Thymus (tissue), 11 donors: ENCODE results near the gene GAL3ST2. TPM values are rescaled to one million over a fixed set of nuclear protein-coding genes. Genes with fewer than 3 reads are reported as not detected.
"Not testable (repeated sequence)": the region's sequence is repeated elsewhere in the genome, so short reads cannot be mapped to it uniquely, and the experiment has no call there.

Experiments
- DNase-seq, 9 donors: peaks; one replicate each; pipeline ENCODE4 v3.0.0-alpha.2; 2013; ENCODE audit warnings: low spot score in 9 of 9, low read depth in 6 of 9, missing footprints in 1 of 9
- H3K27ac ChIP-seq, 2 donors: one replicate each; pipeline ENCODE4 v1.5.1; 2013; ENCODE audit warnings: control low read depth in 1 of 2, low read depth in 1 of 2, low read length in 1 of 2, mild to moderate bottlenecking in 1 of 2, moderate library complexity in 1 of 2
- H3K27me3 ChIP-seq, 2 donors: one replicate each; pipeline ENCODE4 v1.5.1; 2013; ENCODE audit warnings: low read length in 1 of 2; ENCODE audit not compliant: control insufficient read depth in 2 of 2, insufficient read depth in 1 of 2
- H3K36me3 ChIP-seq, 2 donors: one replicate each; pipeline ENCODE4 v1.5.1; 2013; ENCODE audit warnings: low read length in 1 of 2, mild to moderate bottlenecking in 1 of 2, moderate library complexity in 1 of 2; ENCODE audit not compliant: control insufficient read depth in 2 of 2, insufficient read depth in 2 of 2
- H3K4me1 ChIP-seq, 2 donors: one replicate each; pipeline ENCODE4 v1.5.1; 2013; ENCODE audit warnings: low read length in 2 of 2; ENCODE audit not compliant: control insufficient read depth in 2 of 2, insufficient read depth in 2 of 2
- H3K4me3 ChIP-seq, 2 donors: one replicate each; pipeline ENCODE4 v1.5.1; 2013; ENCODE audit warnings: low read length in 2 of 2, control low read depth in 1 of 2, mild to moderate bottlenecking in 1 of 2
- H3K9me3 ChIP-seq, 2 donors: one replicate each; pipeline ENCODE4 v1.5.1; 2013; ENCODE audit warnings: low read length in 1 of 2, mild to moderate bottlenecking in 1 of 2; ENCODE audit not compliant: control insufficient read depth in 2 of 2, insufficient read depth in 1 of 2
- WGBS: extraction: QIAGEN DNeasy Blood & Tissue Kit; methylation state at CpG from one replicate; pipeline ENCODE4 v1.1.7; 2013; 5-methylcytosine and 5-hydroxymethylcytosine counted together
- polyA plus RNA-seq: library from polyadenylated mRNA; stranded (reverse); fragments of 200-250 nt; gene quantifications from one replicate; pipeline ENCODE4 v1.2.3, GENCODE V29; 2013
- total RNA-seq: library from RNA; stranded (reverse); fragments of 120-200 nt; gene quantifications from one replicate; pipeline ENCODE4 v1.2.4, GENCODE V29; 2013
- donor health status: healthy.

GAL3ST2 gene
- total and polyA plus RNA-seq, 2 donors, result 0.02 to 0.09 TPM

DNA sequence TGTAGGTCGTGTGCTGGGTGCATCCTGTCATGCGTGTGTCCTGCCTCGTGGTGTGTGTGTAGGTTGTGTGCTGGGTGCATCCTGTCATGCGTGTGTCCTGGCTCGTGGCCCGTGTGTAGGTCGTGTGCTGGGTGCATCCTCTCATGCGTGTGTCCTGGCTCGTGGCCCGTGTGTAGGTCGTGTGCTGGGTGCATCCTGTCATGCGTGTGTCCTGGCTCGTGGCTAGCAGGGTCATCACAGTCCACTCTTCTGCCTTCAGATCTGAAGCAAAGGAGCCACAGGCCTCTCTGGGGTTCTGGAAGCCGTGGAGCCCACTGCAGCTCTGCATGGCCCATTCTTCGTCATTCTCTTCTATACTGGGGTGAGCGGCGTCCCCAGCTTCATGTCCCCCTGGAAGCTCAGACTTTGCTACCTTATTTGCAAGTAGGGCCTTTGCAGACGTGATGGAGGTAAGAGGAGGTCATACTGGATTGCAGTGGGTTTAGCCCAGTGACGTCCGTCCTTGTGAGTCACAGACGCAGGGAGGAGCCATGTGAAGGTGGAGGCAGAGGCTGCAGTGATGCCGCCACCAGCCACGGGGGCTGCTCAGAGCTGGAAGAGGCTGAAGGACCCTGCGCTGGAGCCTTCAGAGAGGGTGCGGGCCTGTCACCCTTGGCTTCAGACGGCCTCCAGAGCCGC is 43.5 kb downstream of the GAL3ST2 start:
- not testable (repeated sequence) for H3K27ac ChIP-seq, DNase-seq, H3K36me3 ChIP-seq, H3K4me3 ChIP-seq
- H3K9me3 ChIP-seq, result peaks cover 0 to 13% of the 10 kb centered on the region in 2 donors
- H3K27me3 ChIP-seq, result peaks cover 0 to 23% of the 10 kb centered on the region in 2 donors
- 92% methylated on average over 27 of the region's 27 CpGs for WGBS
- H3K4me1 ChIP-seq, result peaks cover 14 to 18% of the 10 kb centered on the region in 2 donors

DNA sequence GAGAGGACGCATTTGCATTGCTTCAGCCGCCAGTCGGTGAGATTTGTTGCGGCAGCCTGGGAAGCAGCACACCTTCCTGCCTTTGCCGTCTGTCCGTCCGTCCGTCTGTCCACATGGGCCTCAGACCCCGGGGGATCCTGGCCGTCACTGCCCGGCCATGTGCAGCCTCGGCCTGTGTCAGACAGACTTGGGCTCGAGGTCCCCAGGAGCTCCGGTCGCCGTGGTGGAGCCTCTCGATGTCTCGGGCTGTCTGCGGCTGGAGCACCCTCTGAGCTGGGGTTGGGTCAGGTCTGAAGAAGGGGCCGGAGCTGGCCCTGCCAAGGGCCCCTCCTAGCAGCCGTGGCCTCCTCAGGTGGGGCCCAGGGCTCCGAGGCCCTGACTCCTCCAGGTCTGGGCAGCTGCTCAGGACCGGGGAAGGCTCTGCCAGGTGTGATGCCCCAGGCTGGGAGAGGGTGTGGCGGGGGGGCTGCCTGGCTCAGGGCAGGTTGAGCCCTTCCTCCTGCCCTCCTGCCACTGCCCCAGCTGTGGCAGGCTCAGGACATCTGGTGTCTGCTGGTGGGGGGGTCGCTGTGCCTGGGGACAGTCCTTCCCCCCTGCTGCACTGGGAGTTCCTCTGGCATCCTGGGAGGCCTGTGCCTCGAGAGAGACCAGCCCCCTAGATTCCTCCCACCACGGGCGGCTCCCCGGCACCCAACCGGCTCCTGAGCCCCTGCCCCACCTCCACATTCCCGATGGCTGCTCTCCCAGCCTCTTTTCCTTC is 44.2 kb downstream of the GAL3ST2 start:
- WGBS, result 94% methylated on average over 31 of the region's 31 CpGs
- peaks cover 14 to 18% of the 10 kb centered on the region in 2 donors for H3K4me1 ChIP-seq
- H3K27me3 ChIP-seq, result peaks cover 0 to 19% of the 10 kb centered on the region in 2 donors
- H3K4me3 ChIP-seq, result no peak overlapping the region
- no peaks in the 10 kb centered on the region for H3K36me3 ChIP-seq
- H3K9me3 ChIP-seq, result peaks cover 0 to 13% of the 10 kb centered on the region in 2 donors
- no peak for DNase-seq
- no peak overlapping the region for H3K27ac ChIP-seq

GRCh38 chr2:241821460-241822263 is 45.0 kb downstream of the GAL3ST2 start:
- Histone ChIP-seq H3K27me3 (peaks cover 0 to 12% of the 10 kb centered on the region in 2 donors), H3K4me3 (no peak overlapping the region), H3K9me3 (peaks cover 2 to 17% of the 10 kb centered on the region in 2 donors), H3K27ac (no peak overlapping the region), H3K4me1 (peaks cover 14 to 18% of the 10 kb centered on the region in 2 donors), H3K36me3 (no peaks in the 10 kb centered on the region)
- DNase-seq, result no peak
- WGBS, result 55% methylated on average over 28 of the region's 28 CpGs

DNA sequence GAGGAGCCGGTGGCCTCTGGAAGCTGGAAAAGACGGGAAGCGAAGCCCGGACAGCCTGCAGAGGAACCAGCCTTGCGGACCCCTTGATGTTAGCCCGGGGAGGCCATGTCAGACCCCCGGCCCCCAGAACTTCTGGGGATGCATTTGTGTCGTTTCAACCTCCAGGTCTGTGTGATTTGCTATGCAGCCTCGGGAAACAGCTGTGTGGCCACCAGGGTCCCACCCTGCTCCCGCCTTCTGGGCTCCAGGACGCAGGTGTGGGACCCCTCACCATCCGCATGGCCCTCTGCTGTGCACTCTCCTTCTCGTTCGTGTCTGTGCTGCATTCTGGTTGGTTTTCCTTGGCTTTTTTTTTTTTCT is 45.6 kb downstream of the GAL3ST2 start:
- Histone ChIP-seq H3K9me3 (peaks cover 4 to 23% of the 10 kb centered on the region in 2 donors), H3K27me3 (peaks cover 0 to 8% of the 10 kb centered on the region in 2 donors), H3K4me3 (no peak overlapping the region), H3K27ac (no peak overlapping the region), H3K4me1 (peaks cover 14 to 18% of the 10 kb centered on the region in 2 donors), H3K36me3 (no peaks in the 10 kb centered on the region)
- no peak for DNase-seq
- WGBS, result 60% methylated on average over 14 of the region's 14 CpGs

DNA sequence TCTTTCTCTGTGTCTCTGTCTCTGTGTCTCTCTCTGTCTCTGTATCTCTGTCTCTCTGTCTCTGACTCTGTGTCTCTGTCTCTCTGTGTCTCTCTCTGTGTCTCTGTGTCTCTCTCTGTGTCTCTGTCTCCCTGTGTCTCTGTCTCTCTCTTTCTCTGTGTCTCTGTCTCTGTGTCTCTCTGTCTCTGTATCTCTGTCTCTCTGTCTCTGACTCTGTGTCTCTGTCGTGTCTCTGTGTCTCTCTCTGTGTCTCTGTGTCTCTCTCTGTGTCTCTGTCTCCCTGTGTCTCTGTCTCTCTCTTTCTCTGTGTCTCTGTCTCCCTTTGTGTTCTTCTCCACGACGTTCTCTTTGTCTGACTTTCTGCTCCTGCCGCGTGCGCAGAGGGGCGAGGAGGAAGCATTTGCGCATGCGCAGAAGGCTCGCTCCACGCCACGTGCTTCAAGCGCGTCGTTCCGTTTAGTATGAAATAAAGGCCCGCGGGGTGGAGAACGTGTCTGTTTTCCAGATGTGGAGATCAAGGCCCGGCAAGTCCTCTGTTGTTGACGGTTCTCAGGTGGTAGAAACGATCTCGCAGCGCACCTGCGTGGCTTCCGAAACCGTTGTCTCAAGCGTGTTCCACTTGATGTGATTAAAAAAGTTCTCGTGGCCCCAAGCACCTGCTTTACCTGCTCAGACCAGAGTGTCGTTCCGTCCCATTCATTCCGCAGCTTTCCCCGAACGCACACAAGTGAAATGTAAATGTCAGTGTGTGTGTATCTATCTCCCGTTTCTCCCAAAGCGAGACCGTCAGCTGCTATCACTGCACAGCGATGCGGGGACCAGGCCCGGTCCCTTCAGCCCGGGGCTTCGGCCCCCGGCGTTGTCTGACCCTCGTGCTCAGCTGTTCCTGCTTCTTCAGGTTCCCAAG is 47.2 kb downstream of the GAL3ST2 start:
- DNase-seq, H3K4me3 ChIP-seq: not testable (repeated sequence)
- 94% methylated on average over 45 of the region's 45 CpGs for WGBS

DNA sequence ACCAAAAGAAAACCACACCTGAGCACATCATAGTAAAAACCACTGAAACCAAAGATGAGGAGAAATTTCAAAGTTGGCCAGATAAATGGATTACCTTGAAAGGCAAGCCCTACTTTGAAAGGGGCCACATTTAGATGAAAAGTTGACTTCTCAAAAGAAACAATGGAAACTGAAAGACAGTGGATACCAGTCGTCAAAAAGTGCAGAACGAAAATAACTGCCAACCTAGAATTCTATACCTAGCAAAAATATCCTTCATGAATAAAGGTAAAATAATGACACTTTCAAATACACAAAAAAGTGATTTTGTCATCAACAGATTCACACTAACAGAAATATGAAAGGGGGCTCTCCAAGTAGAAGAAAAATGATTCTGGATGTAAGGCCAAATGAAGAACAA is 50.8 kb downstream of the GAL3ST2 start:
- WGBS, result 96% methylated on average over 2 of the region's 2 CpGs
- H3K4me1 ChIP-seq, result peaks cover 1 to 5% of the 10 kb centered on the region in 2 donors
- H3K4me3 ChIP-seq, result no peak overlapping the region
- H3K27me3 ChIP-seq, result no peaks in the 10 kb centered on the region
- DNase-seq, result no peak
- H3K9me3 ChIP-seq, result peaks cover 4 to 23% of the 10 kb centered on the region in 2 donors
- H3K36me3 ChIP-seq, result no peaks in the 10 kb centered on the region
- H3K27ac ChIP-seq, result no peak overlapping the region

More for the DNA sequence above, 47.2 kb downstream of the GAL3ST2 start:
- peaks cover 4 to 27% of the 10 kb centered on the region in 2 donors for H3K9me3 ChIP-seq
- not testable (repeated sequence) for H3K27me3 ChIP-seq, H3K27ac ChIP-seq, H3K36me3 ChIP-seq
- H3K4me1 ChIP-seq, result peaks cover 14 to 18% of the 10 kb centered on the region in 2 donors

GRCh38 chr2:241833101-241833663 is 56.6 kb downstream of the GAL3ST2 start:
- no peaks in the 10 kb centered on the region for H3K27me3 ChIP-seq
- WGBS, result 85% methylated on average over 13 of the region's 13 CpGs
- no peaks in the 10 kb centered on the region for H3K9me3 ChIP-seq
- no peak overlapping the region for H3K27ac ChIP-seq
- no peak for DNase-seq
- no peaks in the 10 kb centered on the region for H3K36me3 ChIP-seq
- no peaks in the 10 kb centered on the region for H3K4me1 ChIP-seq
- no peak overlapping the region for H3K4me3 ChIP-seq

- H3K4me3 ChIP-seq, H3K36me3 ChIP-seq, H3K9me3 ChIP-seq, H3K27me3 ChIP-seq, H3K4me1 ChIP-seq, H3K27ac ChIP-seq, DNase-seq: not testable (repeated sequence)
- 95% methylated on average over 28 of the region's 28 CpGs for WGBS
Observed at GRCh38 chr2:241833756-241834526, 57.3 kb downstream of the GAL3ST2 start.
